HG02610 (cell line): ENCODE measurements around the gene GCK.

ENCODE experiments used
- ATAC-seq: cut with Tn5 transposase; IDR thresholded peaks from one replicate; pipeline ENCODE4 v1.9.1; 2021; ENCODE audit warnings: mild to moderate bottlenecking, moderate library complexity; ENCODE audit not compliant: unreplicated experiment

Gene GCK

GRCh38 chr7:44223362-44224079, 34.3 kb upstream of the GCK start:
- ATAC-seq = no peak

GRCh38 chr7:44222776-44223261, 33.6 kb upstream of the GCK start:
- ATAC-seq = no peak

- ATAC-seq = no peak
Observed at GRCh38 chr7:44222074-44222473, 32.8 kb upstream of the GCK start.

GRCh38 chr7:44221231-44221791, 32.1 kb upstream of the GCK start:
- no peak for ATAC-seq

GRCh38 chr7:44220358-44221112, 31.3 kb upstream of the GCK start:
- ATAC-seq = no peak

- ATAC-seq = no peak
Observed at GRCh38 chr7:44220046-44220357, 30.8 kb upstream of the GCK start.

GRCh38 chr7:44219371-44220045, 30.3 kb upstream of the GCK start:
- ATAC-seq = no peak

- ATAC-seq = no peak
Observed at GRCh38 chr7:44218418-44219201, 29.4 kb upstream of the GCK start.

- no peak for ATAC-seq
Observed at GRCh38 chr7:44217852-44218402, 28.7 kb upstream of the GCK start.

- ATAC-seq = no peak
Observed at GRCh38 chr7:44217223-44217714, 28.0 kb upstream of the GCK start.

GRCh38 chr7:44216521-44217222, 27.4 kb upstream of the GCK start:
- no peak for ATAC-seq

GRCh38 chr7:44216019-44216418, 26.8 kb upstream of the GCK start:
- no peak for ATAC-seq

- no peak for ATAC-seq
Observed at GRCh38 chr7:44215531-44215930, 26.3 kb upstream of the GCK start.

- no peak for ATAC-seq
Observed at GRCh38 chr7:44213877-44214388, 24.7 kb upstream of the GCK start.

- no peak for ATAC-seq
Observed at GRCh38 chr7:44213206-44213876, 24.1 kb upstream of the GCK start.

- no peak for ATAC-seq
Observed at GRCh38 chr7:44212581-44213184, 23.4 kb upstream of the GCK start.

GRCh38 chr7:44212018-44212417, 22.8 kb upstream of the GCK start:
- no peak for ATAC-seq

GRCh38 chr7:44211126-44211675, 22.0 kb upstream of the GCK start:
- no peak for ATAC-seq
